Ammon's horn (tissue), 1 donor: ENCODE results near the gene PPP6R1.
A peak's percentile ranks its signal among the peaks of the same experiment; 100 is the strongest.
"Not testable (repeated sequence)": the region's sequence is repeated elsewhere in the genome, so short reads cannot be mapped to it uniquely, and the experiment has no call there.

Source experiments
- DNase-seq: peaks from one replicate; pipeline ENCODE4 v3.0.0-alpha.2; 2016; ENCODE audit warnings: low spot score

PPP6R1 gene

GRCh38 chr19:55241935-55242464 is 16.8 kb downstream of the PPP6R1 start:
- DNase-seq: no peak

GRCh38 chr19:55241143-55241934 is 17.5 kb downstream of the PPP6R1 start:
- no peak for DNase-seq

- DNase-seq: peak; percentile 20
Observed at GRCh38 chr19:55240713-55241020, 18.1 kb downstream of the PPP6R1 start.

GRCh38 chr19:55239004-55239403 is 19.8 kb downstream of the PPP6R1 start:
- no peak for DNase-seq

- DNase-seq: no peak
Observed at GRCh38 chr19:55238030-55238429, 20.8 kb downstream of the PPP6R1 start.

- DNase-seq: no peak
Observed at GRCh38 chr19:55232986-55233385, 25.8 kb downstream of the PPP6R1 start.

GRCh38 chr19:55232286-55232602 is 26.6 kb downstream of the PPP6R1 start:
- no peak for DNase-seq

DNA sequence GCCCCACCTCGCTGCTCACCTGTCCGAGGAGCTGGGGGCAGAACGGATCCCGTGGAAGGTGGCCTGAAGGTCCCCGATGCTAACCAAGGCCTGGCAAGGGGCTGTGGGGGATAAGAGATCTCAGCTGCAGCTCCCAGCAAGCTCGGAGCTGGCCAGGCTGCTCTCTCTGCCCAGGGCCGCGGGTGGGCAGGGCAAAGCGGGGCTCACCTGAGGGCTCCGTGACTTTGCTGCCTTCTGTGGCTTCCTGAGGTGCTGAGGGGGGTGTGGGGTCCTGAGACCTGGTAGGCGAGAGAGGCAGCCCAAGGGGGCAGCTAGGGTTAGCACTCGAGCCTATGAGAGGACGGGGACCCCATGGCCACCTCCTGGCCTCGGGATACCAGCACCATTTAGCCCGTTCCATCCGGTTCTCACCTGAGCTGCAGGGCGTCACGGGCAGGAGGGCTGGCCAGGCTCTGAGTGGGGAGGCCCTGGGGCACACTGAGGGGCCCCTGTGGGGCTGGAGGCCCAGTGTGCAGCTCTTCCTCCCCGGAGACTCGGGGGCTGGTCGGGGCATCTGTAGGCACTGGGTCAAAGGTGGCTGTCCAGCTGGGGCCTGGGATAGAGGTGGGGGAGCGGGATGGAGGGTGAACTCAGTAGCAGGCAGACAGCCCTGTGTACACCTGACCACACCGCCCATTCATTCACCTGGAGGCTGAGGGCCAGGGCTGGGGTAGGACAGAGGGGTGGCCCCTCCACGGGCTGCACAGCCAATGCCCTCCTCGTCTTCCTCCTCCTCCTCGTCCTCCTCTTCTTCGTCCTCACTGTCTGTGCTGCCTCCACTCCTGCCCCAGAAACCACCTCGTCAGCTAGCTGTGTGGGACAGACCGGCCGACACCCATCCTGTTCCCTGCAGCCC is 27.2 kb downstream of the PPP6R1 start:
- no peak for DNase-seq

- no peak for DNase-seq
Observed at GRCh38 chr19:55230780-55231179, 28.0 kb downstream of the PPP6R1 start.

GRCh38 chr19:55230329-55230728 is 28.5 kb downstream of the PPP6R1 start:
- no peak for DNase-seq

- DNase-seq: no peak
Observed at GRCh38 chr19:55229789-55230182, 29.0 kb downstream of the PPP6R1 start.

- no peak for DNase-seq
Observed at GRCh38 chr19:55229145-55229788, 29.6 kb downstream of the PPP6R1 start.

GRCh38 chr19:55228403-55229031 is 30.3 kb downstream of the PPP6R1 start, which contains the start of gene TMEM86B:
TMEM86B (minus strand) TSS chr19:55228763; CDS start chr19:55228741, 22 bp downstream.
- DNase-seq: no peak

DNA sequence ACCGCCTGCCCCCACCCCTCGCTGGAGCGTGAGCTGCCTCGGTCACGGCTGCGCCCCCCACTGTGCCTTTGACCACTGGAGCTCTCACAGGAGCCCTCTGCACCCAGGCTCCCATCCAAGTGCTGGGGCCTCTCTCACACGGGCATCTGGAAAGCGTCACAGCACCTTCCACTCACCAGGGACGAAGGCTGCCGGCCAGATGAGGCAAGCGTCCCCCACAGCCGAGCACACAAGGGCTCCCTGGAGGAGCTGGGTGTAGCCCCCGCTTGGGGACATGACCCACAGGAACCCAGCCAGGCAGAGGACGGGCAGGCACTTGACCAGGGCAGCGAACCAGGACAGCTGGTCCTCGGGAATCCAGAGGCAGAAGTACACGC is 30.8 kb downstream of the PPP6R1 start:
- DNase-seq: no peak

- DNase-seq: no peak
Observed at GRCh38 chr19:55227241-55228014, 31.4 kb downstream of the PPP6R1 start.

GRCh38 chr19:55226788-55227187 is 32.0 kb downstream of the PPP6R1 start:
- no peak for DNase-seq

- no peak for DNase-seq
Observed at GRCh38 chr19:55226273-55226672, 32.5 kb downstream of the PPP6R1 start.

- DNase-seq: no peak
Observed at GRCh38 chr19:55225415-55225958, 33.3 kb downstream of the PPP6R1 start.

DNA sequence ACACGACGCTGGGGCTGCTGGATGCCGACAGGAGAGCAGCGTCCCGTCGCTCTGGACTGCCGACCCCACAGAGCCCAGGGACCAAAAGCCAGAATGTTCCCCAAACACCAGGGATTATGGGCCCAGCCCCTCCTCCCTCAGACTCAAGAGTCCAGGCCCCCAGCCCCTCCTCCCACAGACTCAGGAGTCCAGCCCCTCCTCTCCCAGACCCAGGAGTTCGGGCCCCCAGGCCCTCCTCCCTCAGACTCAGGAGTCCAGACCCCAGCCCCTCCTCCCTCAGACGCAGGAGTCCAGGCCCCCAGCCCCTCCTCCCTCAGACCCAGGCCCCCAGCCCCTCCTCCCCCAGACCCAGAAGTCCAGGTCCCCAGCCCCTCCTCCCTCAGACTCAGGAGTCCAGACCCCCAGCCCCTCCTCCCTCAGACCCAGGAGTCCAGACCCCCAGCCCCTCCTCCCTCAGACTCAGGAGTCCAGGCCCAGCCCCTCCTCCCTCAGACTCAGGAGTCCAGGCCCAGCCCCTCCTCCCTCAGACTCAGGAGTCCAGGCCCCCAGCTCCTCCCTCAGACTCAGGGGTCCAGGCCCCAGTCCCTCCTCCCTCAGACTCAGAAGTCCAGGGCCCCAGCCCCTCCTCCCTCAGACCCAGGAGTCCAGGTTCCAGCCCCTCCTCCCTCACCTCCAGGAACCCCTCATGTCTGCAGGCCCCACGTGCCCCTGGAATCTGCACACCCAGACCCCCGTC is 34.0 kb downstream of the PPP6R1 start:
- DNase-seq: not testable (repeated sequence)

DNA sequence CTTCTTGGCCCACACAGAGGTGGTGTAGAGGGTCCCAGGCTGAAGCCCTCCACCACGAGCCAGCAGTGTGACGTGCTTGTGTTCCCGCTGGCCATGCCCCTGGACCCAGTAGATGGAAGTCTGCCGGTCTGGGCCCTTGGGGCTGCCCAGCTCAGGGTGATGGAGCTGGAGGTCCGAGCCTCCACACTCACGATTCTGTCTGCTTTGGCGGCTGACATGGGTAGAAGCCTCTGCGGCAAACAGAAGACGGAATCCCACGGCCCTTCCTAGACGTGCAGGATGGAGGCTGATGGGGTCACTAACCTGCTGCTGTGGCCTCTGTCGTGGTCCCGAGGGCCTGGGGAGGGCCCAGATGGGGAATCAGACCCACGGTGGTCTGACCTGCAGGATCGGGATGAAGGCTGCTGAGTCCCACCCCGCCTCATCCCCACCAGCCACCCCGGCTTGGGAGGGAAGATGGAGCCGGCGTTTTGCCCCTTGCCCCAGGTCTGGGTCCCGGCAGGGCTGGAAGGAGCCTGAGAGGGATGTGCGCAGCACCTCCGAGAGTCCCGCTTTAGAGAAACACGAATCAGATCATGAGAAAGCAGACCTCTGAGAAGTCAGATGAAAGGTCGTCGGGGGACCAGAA is 34.7 kb downstream of the PPP6R1 start:
- DNase-seq: no peak
